NK-92 (cell line): Measurements from ENCODE around the gene ACTL8.

Source experiments
- DNase-seq: peaks from one replicate; lab custom pipeline; 2025; ENCODE audit not compliant: unreplicated experiment; lab: John Stamatoyannopoulos, UW

Gene ACTL8

GRCh38 chr1:17768651-17769241 is 13.6 kb downstream of the ACTL8 start:
- no peak for DNase-seq

DNA sequence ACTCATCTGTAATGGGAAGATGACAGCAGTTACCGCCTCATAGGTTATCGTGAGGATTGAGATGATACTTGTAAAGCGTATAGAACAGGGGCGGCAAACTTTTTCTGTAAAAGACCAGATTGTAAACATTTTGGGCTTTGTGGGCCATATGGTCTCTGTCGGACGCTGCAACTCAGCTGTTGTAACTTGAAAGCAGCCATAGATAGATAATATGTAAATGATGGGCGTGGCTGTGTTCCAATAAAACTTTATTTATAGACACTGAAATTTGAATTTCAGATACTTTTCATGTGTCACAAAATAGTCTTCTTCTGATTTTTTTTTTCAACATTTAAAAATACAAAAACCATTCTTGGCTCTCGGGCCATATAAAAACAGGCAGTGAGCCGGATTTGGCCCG is 15.8 kb downstream of the ACTL8 start:
- DNase-seq: no peak

GRCh38 chr1:17772615-17773212 is 17.6 kb downstream of the ACTL8 start:
- no peak for DNase-seq

DNA sequence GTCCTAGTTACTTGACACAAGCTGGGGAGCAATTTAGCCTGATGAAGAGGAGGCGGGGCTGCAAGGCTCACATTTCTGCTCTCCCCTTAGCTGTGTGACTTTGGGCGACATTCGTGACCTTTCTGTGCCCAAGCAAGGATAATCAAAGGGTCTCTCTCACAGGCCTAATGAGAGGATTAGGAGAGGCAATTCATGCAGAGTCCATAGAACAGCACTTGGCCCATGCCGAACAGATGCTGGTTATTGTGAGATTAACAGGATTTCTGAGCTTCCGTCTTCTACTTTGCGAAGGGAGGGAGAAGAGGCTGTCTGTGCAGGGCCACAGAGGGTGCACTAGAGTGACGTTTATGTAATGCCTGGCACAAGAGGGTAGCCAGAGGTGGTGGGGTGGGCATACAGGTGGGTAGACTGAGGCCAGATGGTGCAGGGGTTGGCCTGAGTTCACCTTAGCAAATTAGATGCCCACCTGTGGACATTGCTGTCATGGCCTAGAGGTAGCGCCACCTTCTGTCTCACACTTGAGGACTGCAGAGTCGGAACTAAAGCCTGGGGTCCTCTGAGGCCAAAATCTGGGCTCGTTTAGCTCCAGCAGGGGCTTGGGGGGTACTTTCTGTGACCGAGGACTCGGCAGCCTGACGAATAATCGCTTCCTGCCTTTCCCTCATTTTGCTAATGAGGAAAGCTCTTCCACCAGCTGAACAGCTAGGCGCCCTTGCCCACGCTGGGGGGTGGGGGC is 18.6 kb downstream of the ACTL8 start:
- DNase-seq: no peak

DNA sequence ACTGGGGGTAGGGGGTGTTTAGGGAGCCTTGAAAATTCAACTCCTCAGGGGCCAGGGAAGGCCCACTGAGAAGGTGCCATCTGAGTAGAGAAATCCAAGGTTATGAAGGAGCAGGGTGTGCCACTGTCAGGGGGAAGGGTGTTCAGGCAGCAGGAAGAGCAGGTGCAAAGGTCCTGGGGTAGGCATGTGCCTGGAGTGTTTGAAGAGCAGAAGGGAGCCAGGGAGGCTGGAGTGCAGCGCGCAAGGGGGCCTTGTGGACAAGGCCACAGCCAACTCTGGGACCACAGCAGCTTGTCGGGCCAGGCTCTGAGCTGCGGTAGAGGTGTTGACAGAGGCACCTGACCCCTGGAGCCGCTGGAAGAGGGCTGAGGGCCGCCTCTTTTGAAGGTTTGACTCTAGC is 19.3 kb downstream of the ACTL8 start:
- DNase-seq: no peak

DNA sequence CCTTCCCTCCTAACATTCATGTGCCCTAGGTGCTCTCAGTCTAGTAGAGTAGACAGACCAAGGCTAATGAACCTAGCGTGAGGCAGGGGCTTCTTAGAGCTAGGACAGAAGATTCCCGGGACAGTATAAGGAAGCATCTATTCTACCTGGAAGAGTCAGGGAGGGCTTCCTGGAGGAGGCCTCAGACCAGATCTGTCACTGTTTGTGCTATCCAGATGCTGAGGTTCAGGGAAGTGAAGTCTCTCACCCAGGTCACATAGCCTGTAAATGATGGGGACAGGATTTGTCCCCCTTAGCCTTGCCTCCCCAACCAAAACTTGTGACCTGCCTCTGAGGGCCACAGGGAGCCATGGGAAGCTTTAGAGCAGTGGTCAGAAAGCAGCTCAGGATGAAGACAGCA is 20.7 kb downstream of the ACTL8 start:
- no peak for DNase-seq

- no peak for DNase-seq
Measured at GRCh38 chr1:17776426-17776825, 21.3 kb downstream of the ACTL8 start.

DNA sequence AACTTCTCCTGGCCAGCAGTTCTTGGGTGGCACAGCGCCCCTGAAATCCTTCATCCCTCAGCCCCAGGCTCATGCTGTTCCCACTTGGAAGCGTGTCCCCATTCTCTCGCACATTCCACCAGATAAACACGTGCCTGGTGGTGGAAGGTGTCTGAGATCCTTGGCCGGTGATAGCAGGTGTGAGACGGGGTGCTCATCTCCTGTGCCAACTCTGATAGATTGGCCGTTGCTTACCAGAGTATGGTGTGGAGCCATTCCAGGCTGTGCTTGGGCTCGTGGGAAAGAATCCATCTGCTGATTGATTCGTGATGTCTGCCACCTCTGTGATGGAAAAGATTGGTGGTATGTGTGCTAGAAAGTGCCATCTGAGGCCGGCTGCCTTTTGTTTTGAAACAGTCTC is 22.2 kb downstream of the ACTL8 start:
- DNase-seq: no peak

DNA sequence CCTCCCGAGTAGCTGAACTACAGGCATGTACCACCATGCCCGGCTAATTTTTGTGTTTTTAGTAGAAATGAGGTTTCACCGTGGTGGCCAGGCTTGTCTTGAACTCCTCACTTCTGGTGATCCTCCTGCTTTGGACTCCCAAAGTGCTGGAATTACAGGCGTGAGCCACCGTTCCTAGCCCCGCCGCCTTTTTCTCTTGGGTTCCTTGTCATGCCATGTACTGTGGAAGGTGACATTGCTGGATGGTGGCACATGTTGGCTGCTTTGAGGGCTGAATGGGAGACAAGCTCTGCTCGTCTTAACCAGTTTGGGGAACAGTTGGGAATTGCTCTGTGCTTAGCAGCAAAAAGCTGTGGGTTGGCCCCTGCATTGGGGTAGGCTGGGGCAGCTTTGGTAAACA is 22.7 kb downstream of the ACTL8 start:
- no peak for DNase-seq

- no peak for DNase-seq
Measured at GRCh38 chr1:17780916-17781315, 25.8 kb downstream of the ACTL8 start.

DNA sequence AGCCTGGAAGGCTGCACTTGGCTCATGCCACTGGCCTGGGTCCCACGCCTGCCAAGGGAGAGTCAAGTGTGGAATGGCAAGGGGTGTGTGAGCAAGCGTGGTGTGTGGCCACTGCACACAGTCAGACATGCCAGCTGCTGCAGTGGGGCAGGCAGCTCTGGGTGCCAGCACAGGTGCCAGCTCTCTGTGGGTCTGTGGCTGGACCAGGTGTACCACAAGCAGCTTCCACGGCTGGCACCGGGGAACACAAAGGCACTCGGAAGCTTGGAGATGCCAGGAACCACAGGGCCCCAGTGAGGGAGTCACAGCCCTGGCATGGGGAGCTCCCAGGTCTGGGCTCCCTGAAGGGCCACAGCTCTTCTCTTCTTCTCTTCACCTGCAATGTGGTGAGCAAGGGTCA is 34.8 kb downstream of the ACTL8 start:
- DNase-seq: no peak

DNA sequence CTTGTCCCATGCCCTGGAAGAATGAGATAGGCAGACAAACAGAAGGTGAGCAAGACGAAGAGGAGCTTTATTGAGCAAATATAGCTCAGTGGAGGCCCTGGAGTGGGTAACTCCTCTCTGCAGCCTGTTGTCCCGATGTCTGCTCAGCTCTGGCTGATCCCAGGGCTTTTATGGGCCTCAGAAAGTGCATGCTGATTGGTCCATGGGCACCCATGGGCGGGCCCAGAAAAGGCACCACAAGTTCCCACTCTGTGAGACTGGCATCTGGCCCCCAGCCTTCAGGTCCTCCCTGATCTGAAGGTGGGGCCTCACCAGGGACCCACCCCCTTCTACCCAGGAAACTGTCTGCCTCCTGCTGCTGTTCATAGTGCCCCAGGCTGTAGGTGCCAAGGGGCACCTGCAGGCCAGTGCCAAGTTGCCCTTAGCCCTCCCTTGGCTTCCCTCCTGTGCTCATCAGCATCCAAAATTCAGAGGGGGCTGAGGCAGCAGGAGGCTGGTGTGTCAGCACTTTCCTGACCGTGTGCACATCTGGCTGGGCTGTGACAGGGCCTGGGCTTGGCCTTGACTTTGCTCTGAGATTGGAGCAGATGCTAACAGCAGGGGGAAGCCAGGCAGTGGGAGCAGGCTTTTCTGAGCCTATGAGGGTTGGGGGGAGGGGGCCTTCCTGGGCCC is 35.4 kb downstream of the ACTL8 start:
- DNase-seq: no peak

DNA sequence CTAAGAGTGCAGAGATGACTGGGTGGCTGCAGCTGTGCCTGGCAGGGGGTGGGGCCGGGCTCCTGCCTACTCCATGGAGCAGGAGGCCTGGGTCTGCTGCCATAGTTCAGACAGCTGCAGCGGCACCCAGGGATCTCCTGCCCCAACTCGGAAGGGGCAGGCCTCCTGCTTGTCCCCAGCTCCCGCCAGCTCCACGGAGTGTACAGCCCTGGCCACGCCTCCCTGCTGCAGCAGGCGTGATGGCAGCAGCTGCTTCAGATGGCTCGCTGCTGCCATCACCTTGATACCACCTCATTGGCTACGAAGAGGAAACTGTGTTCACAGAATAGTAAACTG is 35.9 kb downstream of the ACTL8 start:
- no peak for DNase-seq

DNA sequence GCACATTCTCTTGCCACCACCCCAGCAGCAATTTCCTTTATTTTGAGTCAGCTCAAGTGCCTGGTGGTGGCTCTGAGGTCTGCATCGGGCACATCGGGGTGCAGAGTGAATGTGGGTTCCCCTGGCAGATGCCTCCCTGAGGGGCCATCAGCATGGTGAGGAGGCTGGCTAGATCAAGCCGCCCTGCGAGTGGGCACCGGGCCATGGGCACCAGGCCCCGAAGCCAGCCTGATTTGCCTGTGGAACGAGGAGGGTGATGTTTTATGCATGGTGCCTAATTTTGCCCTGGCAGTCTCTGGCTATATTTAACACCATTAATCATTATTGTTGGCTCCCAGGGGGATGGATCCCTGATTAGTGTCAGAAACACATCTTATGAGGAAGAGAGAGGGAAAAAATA is 36.3 kb downstream of the ACTL8 start:
- no peak for DNase-seq

GRCh38 chr1:17792421-17792820 is 37.3 kb downstream of the ACTL8 start:
- no peak for DNase-seq

DNA sequence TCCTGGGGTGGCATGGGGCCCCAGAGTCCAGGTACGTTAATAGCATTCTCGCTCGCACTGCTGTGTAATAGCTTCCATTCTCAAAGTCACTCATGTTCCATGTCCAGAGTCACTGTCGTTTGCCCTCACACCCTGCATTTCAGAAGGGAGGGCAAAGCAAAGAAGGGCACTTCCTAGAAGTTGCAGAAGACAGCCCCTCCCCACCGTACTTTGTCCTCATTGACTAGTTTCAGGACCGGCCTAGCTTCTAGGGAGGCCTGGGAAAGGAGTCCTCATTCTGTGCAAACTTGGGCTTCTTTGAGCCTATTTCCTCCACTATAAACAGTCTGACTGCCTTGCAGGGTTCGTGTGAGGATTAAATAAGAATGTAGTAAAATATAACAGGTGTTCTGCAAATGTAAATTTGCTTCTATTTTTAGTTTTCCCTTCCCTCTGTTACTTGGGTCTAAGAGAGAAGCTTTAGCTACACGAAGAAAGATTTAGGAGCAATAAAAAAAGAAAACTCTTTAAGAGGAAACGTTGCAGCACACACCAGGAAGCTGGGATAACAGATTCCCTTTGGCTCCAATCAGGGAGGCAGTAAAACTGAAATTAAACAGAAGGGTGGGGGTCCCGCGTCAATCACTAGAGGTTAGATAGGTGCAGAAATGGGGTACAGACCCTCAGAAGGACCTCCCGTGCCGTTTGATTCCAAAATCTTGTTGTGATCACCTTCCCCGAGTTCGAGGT is 40.1 kb downstream of the ACTL8 start:
- no peak for DNase-seq

- no peak for DNase-seq
Measured at GRCh38 chr1:17795836-17796645, 40.9 kb downstream of the ACTL8 start.

DNA sequence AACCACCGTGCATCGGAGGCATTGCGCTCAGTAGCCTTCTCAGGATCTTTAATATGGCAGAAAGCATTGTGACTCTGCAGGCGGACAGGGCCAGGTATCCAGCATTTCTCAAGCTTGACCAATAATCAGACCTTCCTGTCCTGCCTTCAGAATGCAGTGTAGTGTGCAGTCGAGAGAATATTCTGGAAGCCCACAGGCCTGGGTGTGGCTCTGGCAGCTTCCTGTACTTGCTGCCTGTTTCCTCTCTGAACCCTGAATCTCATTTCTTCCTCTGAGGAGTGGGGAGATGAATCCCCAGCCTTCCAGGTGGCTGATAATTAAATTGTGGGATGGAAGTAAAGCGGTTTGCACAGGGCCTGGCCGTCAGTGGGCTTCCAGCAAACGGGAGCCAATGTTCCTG is 42.3 kb downstream of the ACTL8 start:
- no peak for DNase-seq

DNA sequence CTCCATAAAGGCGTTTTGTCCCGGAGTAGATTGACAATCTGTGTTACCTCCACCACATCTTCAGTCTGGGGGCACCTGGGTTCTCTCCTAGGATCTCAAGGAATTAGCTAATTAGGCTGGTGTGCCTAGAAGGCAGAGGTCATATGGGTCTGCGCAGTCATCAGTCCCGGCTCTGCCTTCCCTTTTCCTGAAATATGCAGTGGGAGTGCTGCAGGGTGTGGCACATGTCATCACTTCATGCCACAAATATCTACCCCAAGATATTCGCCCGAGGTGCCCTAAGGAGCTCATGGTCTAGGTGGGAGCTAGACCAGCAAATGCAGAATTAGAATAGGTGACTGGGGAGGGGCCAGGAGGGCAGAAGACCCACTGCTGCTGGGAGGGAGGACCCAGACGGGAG is 42.9 kb downstream of the ACTL8 start:
- DNase-seq: no peak

GRCh38 chr1:17798799-17799382 is 43.8 kb downstream of the ACTL8 start:
- no peak for DNase-seq
